Activated naive CD8-positive, alpha-beta T cell treated with anti-CD3 and anti-CD28 coated beads for 36 hours (primary cell): ENCODE data around the gene STPG4. TPM values are rescaled to one million over a fixed set of nuclear protein-coding genes. Genes with fewer than 3 reads are reported as not detected.

Experiments used
- DNase-seq: peaks from one replicate; pipeline ENCODE4 v3.0.0; 2021
- H3K27ac Mint-ChIP-seq: one replicate; pipeline ENCODE4 v1.8.0; 2022; ENCODE audit warnings: mild to moderate bottlenecking, moderate library complexity, mixed read lengths
- H3K27me3 Mint-ChIP-seq: one replicate; pipeline ENCODE4 v1.8.0; 2022; ENCODE audit warnings: mild to moderate bottlenecking, mixed read lengths
- H3K36me3 Mint-ChIP-seq: one replicate; pipeline ENCODE4 v1.8.0; 2021; ENCODE audit warnings: mild to moderate bottlenecking, mixed read lengths
- H3K4me1 Mint-ChIP-seq: one replicate; pipeline ENCODE4 v1.8.0; 2021; ENCODE audit warnings: mixed read lengths
- H3K4me3 Mint-ChIP-seq: one replicate; pipeline ENCODE4 v1.8.0; 2022; ENCODE audit warnings: mild to moderate bottlenecking, moderate library complexity, mixed read lengths
- H3K9me3 Mint-ChIP-seq: one replicate; pipeline ENCODE4 v1.8.0; 2022; ENCODE audit warnings: mixed read lengths
- total RNA-seq, 2 experiments: library from RNA; stranded (reverse); gene quantifications; one replicate each; pipeline ENCODE4 v1.2.3, GENCODE V29; 2021

STPG4 gene
- total RNA-seq, 2 experiments from 2014 or later, result not detected

DNA sequence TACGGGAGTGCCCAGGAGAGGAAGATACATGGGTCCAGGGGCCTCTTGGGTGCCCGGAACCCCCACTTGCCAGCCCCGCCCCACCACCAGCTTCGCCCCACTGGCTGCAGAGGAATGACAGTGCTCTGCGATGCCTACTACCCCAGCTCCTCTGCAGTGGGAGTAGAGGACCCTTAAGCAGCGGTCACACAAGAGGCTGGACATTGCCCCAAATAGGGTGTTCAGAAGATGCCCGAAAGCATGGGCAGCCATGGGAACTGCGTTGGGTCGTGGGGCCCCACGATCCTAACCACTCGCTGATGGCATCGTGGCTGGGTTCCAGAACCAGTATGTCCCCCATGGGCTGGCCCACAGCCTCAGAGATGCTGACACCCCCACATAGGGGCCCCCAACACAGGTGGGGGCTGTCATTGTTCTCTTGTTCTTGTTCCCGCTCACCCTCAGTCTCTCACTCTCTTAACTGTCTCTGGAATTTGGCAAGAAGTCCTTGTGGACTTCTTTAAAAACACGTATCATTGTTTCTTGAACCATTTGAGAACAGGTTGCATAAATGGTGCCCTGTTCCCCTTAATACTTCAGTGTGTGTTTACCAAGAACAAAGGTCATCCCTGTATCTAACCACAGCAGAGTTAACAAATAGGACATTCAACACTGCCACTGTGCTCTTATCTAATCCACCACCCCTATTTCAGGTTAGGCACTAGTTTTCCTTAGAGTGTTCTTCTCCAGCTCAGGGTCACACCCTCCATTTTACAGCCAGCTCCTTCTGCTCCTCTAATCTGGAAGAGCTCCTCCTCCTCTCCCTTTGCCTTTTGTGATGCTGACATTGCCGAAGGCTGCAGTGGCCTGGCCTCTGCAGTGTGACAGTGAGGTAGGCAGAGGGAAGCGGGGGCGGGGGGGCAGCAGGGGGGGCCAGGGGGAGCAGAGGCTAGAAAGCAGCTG, 76.3 kb downstream of the STPG4 start:
- no peaks in the 10 kb centered on the region for H3K9me3 Mint-ChIP-seq
- H3K27me3 Mint-ChIP-seq, result no peaks in the 10 kb centered on the region
- H3K36me3 Mint-ChIP-seq, result no peaks in the 10 kb centered on the region
- peak overlapping the region; percentile 65 for H3K27ac Mint-ChIP-seq
- no peaks in the 10 kb centered on the region for H3K4me1 Mint-ChIP-seq
- DNase-seq, result no peak
- H3K4me3 Mint-ChIP-seq, result no peak overlapping the region

DNA sequence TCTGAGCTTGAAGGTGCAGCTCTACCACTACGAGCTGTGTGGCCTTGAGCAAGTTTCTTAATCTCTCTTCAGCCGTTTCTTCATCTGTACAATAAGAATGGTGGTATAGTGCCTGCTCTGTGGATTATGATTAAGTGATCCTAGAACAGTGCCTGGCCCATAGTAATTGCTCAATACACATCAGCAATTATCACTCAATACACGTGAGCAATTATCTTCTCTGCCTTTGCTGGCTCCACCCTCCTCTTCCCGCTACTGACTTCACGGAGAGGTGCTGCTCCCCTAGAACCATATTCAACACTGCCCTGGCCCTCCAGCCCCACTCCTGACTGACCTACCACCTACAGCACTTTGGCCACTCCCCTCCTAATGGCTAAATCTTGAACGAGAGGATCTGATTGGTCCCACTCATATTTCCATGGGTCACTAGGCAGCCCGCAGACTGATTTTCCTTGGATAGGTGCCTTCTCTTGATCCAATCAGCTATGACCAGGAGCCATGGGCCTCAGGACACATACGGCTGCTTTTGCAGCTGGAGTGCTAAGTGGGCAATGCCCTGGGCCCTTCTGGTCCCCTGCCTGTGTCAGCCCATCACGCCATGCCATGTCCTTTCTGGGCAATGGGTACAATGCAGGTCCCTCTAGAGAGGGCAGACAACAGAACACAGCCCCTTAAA, 77.5 kb downstream of the STPG4 start:
- Mint-ChIP-seq H3K27ac (no peak overlapping the region), H3K4me3 (no peak overlapping the region), H3K36me3 (peaks cover 4% of the 10 kb centered on the region), H3K4me1 (peaks cover 6% of the 10 kb centered on the region), H3K27me3 (no peaks in the 10 kb centered on the region), H3K9me3 (no peaks in the 10 kb centered on the region)
- DNase-seq, result no peak

DNA sequence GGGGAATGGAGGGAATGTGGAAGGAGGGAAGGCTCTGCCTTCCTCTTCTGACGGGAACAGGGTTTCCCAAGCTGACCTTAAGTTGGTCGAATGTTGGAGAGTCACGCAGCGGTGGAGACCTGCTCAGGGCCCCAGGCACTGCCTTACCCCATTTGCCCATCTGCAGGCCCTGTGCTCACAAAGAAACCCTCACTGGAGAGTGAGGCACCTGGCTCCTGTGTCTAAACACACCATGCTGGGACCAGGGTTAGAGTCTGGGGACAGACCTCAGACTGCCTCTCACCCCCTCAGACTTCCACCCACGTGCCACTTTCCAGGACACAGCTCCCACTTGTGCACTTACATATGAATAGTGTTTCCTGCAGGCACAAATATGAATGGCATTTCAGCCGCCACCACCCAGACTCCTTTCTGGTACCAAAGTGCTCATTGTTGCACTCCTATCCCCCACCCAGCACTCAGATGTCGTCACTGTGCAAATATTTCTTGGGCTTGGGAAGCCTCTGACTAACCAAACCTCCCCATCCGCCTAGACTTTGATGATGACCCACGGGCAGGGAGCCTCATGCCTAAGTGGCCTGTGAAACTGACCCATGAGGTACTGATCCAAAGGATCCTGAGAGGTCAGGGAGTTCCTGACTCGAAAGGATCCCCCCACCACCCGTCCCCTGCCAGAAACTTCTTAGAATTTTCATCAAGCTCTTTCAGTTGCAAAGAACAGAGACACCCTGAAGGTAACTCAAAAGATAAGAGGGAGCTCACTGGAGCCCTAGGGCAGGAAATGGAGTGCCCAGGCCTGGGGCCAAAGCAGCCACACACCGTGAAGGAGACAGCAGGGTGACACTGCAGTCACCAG, 78.3 kb downstream of the STPG4 start:
- DNase-seq, result no peak
- H3K4me1 Mint-ChIP-seq, result peaks cover 11% of the 10 kb centered on the region
- no peak overlapping the region for H3K4me3 Mint-ChIP-seq
- no peaks in the 10 kb centered on the region for H3K27me3 Mint-ChIP-seq
- no peak overlapping the region for H3K27ac Mint-ChIP-seq
- no peaks in the 10 kb centered on the region for H3K9me3 Mint-ChIP-seq
- peaks cover 6% of the 10 kb centered on the region for H3K36me3 Mint-ChIP-seq

DNA sequence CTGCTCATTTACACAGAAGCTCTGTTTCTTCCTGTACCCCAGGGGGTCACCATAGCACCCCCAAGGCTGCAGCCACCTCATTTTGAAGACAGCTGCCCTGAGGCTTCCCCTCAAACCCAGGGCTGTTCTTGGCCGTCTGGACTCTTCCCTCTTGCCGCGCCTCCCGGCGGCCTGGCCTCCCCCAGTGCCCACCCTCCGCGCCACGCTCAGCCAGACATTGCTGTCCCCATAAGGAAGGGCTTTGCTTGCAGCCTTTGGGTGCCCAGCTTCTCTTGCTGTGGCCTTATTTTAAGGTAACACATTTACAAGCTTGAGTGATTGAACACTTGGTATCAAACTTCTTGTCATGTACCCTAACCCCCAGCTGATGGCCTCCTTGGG, 79.0 kb downstream of the STPG4 start:
- Mint-ChIP-seq H3K4me1 (peaks cover 18% of the 10 kb centered on the region), H3K4me3 (no peak overlapping the region), H3K27me3 (no peaks in the 10 kb centered on the region), H3K27ac (no peak overlapping the region), H3K36me3 (peaks cover 6% of the 10 kb centered on the region), H3K9me3 (no peaks in the 10 kb centered on the region)
- no peak for DNase-seq

DNA sequence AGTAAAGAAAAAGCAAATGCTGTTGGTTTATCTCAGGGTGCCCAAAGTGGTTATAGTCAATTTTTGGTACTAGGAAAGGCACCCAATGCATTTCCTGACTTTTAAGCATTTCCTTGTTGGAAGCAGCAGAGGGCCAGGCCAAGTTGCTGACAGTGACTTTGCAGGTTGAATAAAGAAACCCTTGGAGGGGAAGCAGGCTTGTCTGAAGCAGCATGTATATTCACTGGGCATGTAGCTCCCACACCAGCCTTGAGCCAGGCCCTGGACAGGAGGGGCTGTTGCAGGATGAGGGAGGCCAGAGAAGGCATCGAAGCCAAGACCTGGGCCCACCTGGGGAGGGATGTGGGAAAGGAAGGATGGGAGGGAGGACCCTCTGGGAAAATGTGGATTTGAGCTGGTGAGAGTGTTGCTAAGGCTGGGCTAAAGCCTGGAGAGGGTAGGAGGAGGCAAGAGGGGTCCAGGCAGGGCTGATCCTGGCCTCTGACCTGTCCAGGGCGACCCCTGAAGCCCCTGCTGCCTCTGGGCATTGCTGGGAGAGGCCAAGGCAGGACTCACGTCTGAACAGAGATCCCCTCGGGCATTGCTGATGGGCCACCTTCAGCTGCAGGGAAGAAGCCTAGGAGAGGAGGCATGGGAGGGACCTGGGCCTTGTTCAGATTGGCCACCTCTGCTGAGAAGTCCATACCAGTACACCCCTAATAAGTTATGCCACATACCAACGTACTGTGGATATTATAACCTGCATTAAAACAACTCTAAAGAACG, 79.6 kb downstream of the STPG4 start:
- DNase-seq, result no peak
- no peaks in the 10 kb centered on the region for H3K27me3 Mint-ChIP-seq
- H3K9me3 Mint-ChIP-seq, result no peaks in the 10 kb centered on the region
- H3K4me3 Mint-ChIP-seq, result no peak overlapping the region
- peaks cover 6% of the 10 kb centered on the region for H3K36me3 Mint-ChIP-seq
- H3K27ac Mint-ChIP-seq, result no peak overlapping the region
- peaks cover 23% of the 10 kb centered on the region for H3K4me1 Mint-ChIP-seq

DNA sequence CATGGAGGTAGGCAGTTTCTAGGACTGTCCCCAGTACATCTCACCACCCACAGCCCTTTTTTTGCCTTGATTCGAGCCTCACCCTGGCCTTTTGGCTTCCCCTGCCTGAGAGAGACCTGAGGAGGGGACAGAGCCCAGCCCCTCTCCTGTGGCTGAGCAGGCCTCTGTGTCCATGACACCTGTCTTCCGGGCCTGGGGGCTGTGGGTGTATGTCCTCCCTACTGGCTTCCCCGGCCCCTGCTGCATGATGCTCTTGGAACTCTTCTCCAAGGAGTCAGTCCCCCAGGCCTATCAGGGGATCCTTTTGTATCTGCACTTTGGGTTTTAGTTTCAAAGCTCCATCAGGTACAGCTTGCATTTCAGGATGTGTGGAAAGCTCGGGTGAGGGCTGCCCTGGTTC, 80.4 kb downstream of the STPG4 start:
- no peaks in the 10 kb centered on the region for H3K27me3 Mint-ChIP-seq
- no peak for DNase-seq
- H3K9me3 Mint-ChIP-seq, result no peaks in the 10 kb centered on the region
- H3K4me1 Mint-ChIP-seq, result peaks cover 23% of the 10 kb centered on the region
- peaks cover 6% of the 10 kb centered on the region for H3K36me3 Mint-ChIP-seq
- no peak overlapping the region for H3K4me3 Mint-ChIP-seq
- H3K27ac Mint-ChIP-seq, result no peak overlapping the region

DNA sequence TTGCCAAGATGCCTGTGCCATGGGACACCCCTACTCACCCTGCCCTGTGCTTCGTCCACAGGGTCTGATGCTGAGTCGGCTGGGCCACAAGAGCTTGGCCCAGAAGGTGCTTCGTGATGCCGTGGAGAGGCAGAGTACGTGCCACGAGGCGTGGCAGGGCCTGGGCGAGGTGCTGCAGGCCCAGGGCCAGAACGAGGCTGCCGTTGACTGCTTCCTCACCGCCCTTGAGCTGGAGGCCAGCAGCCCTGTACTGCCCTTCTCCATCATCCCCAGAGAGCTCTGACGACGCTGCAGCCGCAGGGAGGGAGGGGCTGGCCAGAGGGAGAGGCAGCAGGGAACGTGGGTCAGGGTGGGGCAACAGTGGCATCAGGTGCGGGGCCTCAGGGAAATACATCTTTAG, 81.5 kb downstream of the STPG4 start:
- Mint-ChIP-seq H3K4me3 (no peak overlapping the region), H3K27me3 (no peaks in the 10 kb centered on the region), H3K4me1 (peaks cover 24% of the 10 kb centered on the region), H3K36me3 (peaks cover 6% of the 10 kb centered on the region), H3K9me3 (no peaks in the 10 kb centered on the region), H3K27ac (no peak overlapping the region)
- DNase-seq, result no peak

DNA sequence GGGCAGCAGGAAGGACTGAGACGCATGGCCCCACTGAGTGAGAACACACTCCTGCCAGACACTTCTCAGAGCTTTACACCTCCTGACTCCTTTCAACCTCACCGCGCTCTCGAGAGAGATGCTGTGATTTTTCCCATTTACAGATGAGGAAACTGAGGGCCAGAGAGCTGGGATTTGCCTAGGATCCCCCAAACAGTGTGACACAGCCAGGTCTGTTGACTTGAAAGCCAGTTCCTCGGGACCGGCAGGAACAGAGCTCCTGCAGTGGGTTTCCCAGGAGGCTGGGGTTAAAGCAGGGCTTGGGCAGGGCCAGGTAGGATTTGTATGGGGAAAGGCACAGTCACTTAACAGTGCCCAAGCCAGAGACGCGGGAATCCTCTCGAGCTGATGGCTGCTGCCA, 81.9 kb downstream of the STPG4 start:
- no peaks in the 10 kb centered on the region for H3K27me3 Mint-ChIP-seq
- H3K27ac Mint-ChIP-seq, result peak overlapping the region; percentile 68
- H3K4me3 Mint-ChIP-seq, result no peak overlapping the region
- peaks cover 24% of the 10 kb centered on the region for H3K4me1 Mint-ChIP-seq
- no peak for DNase-seq
- H3K9me3 Mint-ChIP-seq, result no peaks in the 10 kb centered on the region
- H3K36me3 Mint-ChIP-seq, result peaks cover 6% of the 10 kb centered on the region

DNA sequence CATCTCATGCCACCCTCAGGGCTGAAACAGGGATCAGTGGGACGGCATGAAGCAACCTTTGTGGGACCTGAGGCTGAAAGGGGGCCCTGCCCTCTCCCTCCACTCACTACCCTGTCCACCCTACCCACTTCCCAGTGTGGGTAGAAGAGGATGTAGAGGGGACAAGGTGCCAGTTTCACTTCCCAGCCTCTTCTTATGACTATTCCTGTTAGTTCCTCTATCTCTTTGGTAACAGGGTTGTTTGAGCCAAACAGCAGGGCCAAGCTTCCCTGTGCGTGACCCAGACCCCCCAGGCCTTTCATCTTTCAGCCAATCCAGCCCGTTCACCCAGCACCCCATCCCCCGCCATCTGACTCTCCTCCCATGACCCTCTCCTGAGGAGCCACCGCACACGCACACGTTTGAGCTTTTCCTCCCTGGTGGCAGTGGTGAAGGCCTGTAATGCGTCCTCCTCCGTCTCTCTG, 82.3 kb downstream of the STPG4 start:
- no peak overlapping the region for H3K4me3 Mint-ChIP-seq
- no peak for DNase-seq
- peak overlapping the region; percentile 68 for H3K27ac Mint-ChIP-seq
- peaks cover 25% of the 10 kb centered on the region for H3K4me1 Mint-ChIP-seq
- no peaks in the 10 kb centered on the region for H3K27me3 Mint-ChIP-seq
- H3K9me3 Mint-ChIP-seq, result no peaks in the 10 kb centered on the region
- H3K36me3 Mint-ChIP-seq, result peaks cover 6% of the 10 kb centered on the region

DNA sequence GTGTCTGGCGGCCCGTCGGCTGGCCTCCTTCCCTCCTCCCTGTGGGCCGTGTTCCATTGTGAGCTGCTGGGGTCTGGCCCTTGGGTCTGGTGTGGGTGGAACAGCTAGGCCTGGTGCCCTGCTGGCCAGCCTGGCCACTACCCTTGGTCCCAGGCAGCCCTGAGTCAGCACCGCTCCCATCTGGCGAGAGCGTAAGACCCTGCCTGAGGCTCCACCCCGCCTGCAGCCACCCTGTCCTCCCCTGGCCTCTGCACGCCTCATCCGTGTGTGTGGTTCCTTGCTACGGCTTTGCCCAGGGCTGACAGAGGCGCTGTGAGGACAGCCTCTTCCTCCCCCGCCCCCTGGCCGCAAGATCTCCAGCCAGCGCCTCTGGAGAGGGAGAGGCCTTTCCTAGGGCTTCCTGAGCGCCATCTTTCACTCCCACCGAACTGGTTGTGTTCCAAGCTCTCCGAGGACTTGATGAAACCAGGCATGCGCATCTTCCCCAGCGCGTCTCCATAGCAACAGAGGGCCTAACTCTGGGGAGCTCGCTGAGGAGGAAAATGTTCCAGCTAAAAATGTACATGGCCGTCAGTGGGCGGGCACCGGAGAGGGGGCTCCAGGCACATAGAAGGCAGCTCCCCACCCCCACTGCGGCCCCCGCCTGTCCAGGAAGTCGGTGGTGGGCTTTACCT, 83.0 kb downstream of the STPG4 start:
- Mint-ChIP-seq H3K4me1 (peaks cover 26% of the 10 kb centered on the region), H3K36me3 (peaks cover 6% of the 10 kb centered on the region), H3K9me3 (no peaks in the 10 kb centered on the region), H3K4me3 (peak overlapping the region; percentile 8), H3K27me3 (no peaks in the 10 kb centered on the region), H3K27ac (peak overlapping the region; percentile 84)
- no peak for DNase-seq

DNA sequence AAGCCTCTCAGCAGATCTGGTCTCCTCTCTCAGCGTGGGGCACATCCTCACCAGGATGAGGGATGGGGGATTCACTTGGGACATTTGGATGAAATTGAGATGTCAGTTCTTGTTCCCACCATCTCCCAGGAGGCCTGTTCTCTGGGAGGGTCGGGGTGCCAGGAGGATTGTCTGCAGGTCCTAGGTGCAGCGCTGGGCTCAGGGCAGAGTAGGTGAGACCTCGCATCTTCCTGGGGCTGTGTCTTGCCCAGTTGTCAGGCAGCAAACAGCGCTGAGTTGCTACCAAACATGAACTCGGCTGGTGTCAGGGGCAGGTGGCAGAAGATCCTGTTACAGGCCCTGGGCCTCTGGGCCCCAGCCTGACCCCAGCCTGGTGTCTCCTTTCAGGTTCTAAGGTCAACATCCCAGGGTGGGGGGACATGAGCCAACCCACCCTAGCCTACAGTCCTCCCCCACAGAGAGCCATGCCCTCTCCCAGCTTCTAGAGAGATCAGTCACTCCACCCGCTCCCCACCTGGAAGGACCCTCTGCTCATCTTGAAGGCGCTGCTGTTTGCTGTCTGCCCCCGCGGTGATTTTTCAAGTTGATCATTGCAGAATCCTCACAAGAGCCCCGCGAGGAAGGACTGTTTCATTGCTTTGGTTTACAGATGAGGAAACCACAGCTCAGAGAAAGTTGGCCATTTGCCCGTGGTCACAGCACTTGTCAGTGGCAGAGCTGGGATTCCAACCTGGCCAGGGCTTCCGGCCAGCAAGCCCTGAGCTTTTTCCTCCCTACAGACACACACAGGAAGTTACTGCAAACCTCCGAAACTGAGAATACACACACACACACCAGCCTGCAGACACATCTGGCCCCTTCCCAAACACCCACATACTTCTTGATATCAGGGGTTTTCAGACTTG, 83.9 kb downstream of the STPG4 start:
- Mint-ChIP-seq H3K9me3 (no peaks in the 10 kb centered on the region), H3K4me3 (peak overlapping the region; percentile 8), H3K36me3 (peaks cover 6% of the 10 kb centered on the region)

DNA sequence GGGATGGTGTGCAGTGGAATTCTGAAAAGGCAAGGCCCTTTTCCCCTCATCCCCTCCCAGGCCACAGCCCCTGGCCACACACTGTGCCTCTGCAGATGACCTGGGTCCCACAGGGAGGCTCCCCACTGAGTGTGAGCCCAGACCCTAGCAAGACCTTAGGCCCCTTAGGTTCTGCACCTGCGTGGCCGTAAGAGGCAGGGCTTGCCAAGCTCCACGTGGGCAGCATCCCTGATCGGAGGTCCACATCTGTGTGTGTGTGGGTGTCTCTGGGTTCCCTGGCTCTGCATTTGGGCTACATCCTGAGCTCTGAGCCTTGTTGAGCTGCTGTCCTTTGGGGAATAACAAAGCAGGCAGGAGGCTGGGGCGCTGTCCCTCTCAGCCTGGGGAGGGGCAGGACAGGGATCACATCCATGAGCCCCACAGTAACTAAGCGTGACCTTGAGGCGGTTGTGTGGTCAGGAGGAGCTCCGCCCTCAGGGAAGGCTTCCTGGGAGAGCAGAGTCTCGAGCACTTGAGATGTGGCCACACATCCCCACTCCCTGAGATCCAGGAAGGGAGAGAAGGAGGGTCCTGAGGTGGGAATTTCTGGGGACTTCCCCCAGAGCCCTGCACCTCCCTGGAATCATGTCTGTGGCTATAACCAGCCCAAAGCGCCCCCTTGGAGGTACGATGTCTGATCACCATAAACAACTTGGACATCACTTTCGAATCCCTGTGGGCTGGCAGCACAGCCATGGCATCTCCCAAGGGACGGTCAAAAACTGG, 84.8 kb downstream of the STPG4 start:
- H3K4me1 Mint-ChIP-seq, result peaks cover 26% of the 10 kb centered on the region
- H3K9me3 Mint-ChIP-seq, result no peaks in the 10 kb centered on the region
- DNase-seq, result no peak
- H3K36me3 Mint-ChIP-seq, result peaks cover 6% of the 10 kb centered on the region
- no peaks in the 10 kb centered on the region for H3K27me3 Mint-ChIP-seq
- H3K27ac Mint-ChIP-seq, result peak overlapping the region; percentile 84
- H3K4me3 Mint-ChIP-seq, result no peak overlapping the region

More for the DNA sequence above, 83.9 kb downstream of the STPG4 start:
- DNase-seq, result peak; percentile 49
- peak overlapping the region; percentile 84 for H3K27ac Mint-ChIP-seq
- H3K27me3 Mint-ChIP-seq, result no peaks in the 10 kb centered on the region
- H3K4me1 Mint-ChIP-seq, result peaks cover 26% of the 10 kb centered on the region
